ENCODE measurements around the gene CLASP1.

DNA sequence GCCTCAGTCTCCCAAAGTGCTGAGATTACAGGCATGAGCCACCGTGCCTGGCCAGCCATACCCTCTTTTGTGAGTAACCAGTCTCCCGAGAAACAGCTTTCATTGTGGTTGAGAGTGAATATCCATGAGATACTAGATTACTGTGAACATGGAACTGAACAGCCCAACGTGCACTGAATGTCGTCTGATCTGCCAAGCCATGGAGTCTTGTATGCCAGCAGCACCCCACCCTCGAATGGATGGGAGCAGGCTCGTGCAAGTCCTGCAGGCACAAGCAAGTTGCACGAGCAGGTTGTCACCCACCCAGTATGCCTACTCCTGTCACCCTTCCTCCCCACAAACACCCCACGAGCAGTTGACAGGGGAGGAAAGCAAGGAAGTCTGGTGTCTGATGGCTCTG is 327.8 kb downstream of the CLASP1 start:
- TF ChIP-seq, protein P1, sequence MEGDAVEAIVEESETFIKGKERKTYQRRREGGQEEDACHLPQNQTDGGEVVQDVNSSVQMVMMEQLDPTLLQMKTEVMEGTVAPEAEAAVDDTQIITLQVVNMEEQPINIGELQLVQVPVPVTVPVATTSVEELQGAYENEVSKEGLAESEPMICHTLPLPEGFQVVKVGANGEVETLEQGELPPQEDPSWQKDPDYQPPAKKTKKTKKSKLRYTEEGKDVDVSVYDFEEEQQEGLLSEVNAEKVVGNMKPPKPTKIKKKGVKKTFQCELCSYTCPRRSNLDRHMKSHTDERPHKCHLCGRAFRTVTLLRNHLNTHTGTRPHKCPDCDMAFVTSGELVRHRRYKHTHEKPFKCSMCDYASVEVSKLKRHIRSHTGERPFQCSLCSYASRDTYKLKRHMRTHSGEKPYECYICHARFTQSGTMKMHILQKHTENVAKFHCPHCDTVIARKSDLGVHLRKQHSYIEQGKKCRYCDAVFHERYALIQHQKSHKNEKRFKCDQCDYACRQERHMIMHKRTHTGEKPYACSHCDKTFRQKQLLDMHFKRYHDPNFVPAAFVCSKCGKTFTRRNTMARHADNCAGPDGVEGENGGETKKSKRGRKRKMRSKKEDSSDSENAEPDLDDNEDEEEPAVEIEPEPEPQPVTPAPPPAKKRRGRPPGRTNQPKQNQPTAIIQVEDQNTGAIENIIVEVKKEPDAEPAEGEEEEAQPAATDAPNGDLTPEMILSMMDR (IDR thresholded peaks at IDR 0.05) = no peak
- TF ChIP-seq POLR2A (IDR thresholded peaks at IDR 0.05) = no peak
